Heart left ventricle (tissue), 13 donors: Measurements from ENCODE around the gene CASK.

Experiments
- POLR2A ChIP-seq, 2 donors: fragments of 450-650 bp; IDR thresholded peaks; one replicate each; pipeline ENCODE4 v1.6.1; 2017; ENCODE audit warnings: antibody characterized with exemption in 2 of 2, mild to moderate bottlenecking in 2 of 2, moderate library complexity in 2 of 2
- TF ChIP-seq, protein P1 (sequence below), 12 donors: fragments of 200-600 bp; sonication (generic) in 4 of 12; IDR thresholded peaks; one replicate each; pipeline versions ENCODE4 v1.5.0 to v1.8.0; 2018 to 2022; ENCODE audit warnings: antibody characterized with exemption in 12 of 12, mild to moderate bottlenecking in 5 of 12
- donor health status: ischemic (EF 13 %, LVEDD 7.1; RV severe dilation, severe dysfunction).
- donor health status: DM: no; HTN: yes; CAD: no.
- donor health status: DM: no; HTN: no; CAD: no.
- donor health status: ischemic (EF 25% LVEDD 6.9; RV normal size, moderate dysfunction).
- donor health status: ischemic (EF 25% LVEDD 5.7; RV mildly dilated, moderate dysfunction).
- donor health status: ischemic (EF 35%, LVEDD 5.7; RV mildly dilated, moderate dysfunction).
- donor health status: nonischemic (EF 11% LVEDD 7.7; RV severe dilation, severe dysfunction).
- donor health status: DM: yes; HTN: yes; CAD: no.
- donor health status: PGD.
- donor health status: ischemic (EF 29% LVEDD 5.4; RV normal size, mild dysfunction).
- donor health status: nonischemic (EF 23%, LVEDD 6.1; RV moderate dilation, normal function).

DNA sequence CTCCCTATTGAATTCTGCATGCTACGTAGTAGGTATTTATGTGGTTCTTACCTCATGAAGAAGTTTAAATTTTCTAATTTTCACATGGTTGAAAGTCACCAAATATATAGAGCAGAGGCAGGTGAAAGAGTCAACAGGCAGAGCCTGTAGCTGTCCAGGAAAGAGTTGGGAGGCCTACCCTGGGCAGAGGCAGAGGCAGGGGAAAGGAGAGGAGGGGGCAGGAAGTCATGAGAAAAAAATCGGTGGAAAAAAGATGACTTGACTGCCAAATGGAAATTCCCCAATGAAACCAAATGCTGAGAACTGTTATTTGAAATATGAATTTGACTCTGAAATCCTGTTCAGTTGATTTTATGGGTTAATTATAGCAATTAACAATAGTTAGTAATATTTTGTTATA is 257.7 kb downstream of the CASK start:
- TF ChIP-seq, protein P1, sequence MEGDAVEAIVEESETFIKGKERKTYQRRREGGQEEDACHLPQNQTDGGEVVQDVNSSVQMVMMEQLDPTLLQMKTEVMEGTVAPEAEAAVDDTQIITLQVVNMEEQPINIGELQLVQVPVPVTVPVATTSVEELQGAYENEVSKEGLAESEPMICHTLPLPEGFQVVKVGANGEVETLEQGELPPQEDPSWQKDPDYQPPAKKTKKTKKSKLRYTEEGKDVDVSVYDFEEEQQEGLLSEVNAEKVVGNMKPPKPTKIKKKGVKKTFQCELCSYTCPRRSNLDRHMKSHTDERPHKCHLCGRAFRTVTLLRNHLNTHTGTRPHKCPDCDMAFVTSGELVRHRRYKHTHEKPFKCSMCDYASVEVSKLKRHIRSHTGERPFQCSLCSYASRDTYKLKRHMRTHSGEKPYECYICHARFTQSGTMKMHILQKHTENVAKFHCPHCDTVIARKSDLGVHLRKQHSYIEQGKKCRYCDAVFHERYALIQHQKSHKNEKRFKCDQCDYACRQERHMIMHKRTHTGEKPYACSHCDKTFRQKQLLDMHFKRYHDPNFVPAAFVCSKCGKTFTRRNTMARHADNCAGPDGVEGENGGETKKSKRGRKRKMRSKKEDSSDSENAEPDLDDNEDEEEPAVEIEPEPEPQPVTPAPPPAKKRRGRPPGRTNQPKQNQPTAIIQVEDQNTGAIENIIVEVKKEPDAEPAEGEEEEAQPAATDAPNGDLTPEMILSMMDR (IDR thresholded peaks at IDR 0.05): no peak
- no peak for TF ChIP-seq POLR2A (IDR thresholded peaks at IDR 0.05)
